T follicular helper cell (primary cell): ENCODE measurements around the gene ZNF692.
"Not testable (repeated sequence)": the region's sequence is repeated elsewhere in the genome, so short reads cannot be mapped to it uniquely, and the experiment has no call there.

Source experiments
- DNase-seq: peaks from one replicate; pipeline ENCODE4 v3.0.0-alpha.2; 2020; ENCODE audit warnings: low read depth

The ZNF692 gene

GRCh38 chr1:248808876-248809275, 50.0 kb downstream of the ZNF692 start:
- DNase-seq = no peak

DNA sequence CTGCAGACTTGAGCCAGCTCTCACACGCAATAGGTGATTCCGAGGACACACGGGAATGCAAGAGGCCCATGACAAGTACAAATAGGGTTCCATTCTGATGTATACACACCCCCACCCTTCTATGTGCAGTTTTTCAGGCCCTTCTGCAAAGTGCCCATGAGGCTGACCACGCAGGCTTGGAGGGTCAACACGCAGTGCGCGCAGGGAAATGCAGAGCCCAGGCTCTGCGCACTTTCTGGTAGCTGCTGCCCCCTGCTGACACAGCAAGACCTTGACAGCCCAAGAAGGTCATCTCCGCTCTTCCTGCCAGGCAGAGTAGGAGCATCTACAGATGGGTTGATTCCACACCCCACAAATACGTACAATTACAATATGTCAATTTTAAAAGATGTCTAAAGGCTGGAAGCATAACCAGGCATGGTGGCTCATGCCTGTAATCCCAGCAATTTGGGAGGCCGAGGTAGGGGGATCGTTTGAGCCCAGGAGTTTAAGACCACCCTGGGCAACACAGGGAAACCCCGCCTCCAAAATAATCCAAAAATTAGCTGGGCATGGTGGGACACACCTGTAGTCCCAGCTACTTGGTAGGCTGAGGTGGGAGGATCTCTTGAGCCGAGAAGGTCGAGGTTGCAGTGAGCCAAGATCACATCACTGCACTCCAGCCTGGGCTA, 51.7 kb downstream of the ZNF692 start:
- peak; percentile 40 for DNase-seq

GRCh38 chr1:248805876-248806275, 53.0 kb downstream of the ZNF692 start:
- no peak for DNase-seq

- DNase-seq = no peak
Measured at GRCh38 chr1:248804771-248805681, 53.9 kb downstream of the ZNF692 start.

- DNase-seq = not testable (repeated sequence)
Measured at GRCh38 chr1:248803501-248803900, 55.4 kb downstream of the ZNF692 start.

DNA sequence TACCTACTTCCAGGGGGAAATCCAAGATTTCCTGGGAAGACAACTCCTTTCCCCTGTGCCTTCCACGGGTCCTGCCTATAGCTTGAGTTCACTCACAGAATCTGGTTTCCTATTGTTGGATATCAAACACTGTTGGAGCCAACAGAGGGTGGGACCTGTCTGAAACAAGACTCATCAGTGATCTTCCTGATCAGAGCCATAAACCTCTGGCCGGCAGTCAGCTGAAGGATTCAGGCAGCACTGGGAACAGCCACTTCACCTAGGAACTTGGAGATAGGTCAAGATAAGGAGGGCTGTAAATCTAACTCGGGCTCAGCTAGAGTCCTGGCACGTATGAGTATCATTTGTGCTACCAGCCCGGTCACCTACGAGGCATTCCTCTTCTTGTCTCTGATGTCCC, 56.4 kb downstream of the ZNF692 start:
- DNase-seq = no peak

DNA sequence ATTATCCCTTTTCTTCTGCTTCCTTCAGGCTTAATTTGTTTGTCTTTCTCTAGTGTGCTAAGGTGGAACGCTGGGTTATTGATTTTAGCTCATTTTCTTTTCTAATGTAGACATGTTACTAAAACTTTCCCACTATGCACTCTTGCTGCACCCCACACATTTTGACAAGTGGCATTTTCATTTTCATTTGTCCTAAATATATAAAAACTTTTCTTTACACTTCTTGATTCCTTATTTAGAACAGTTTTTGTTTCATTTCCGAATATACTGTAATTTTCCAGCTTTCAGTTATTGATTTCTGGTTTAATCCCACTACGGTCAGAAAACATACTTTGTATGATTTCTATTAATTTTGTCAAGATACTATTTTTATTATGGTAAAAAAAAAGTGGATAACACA, 58.4 kb downstream of the ZNF692 start:
- no peak for DNase-seq
